GM19455 (cell line): Measurements from ENCODE around the gene FRK.
"Not testable (repeated sequence)": the region's sequence is repeated elsewhere in the genome, so short reads cannot be mapped to it uniquely, and the experiment has no call there.

Experiments used
- ATAC-seq: cut with Tn5 transposase; IDR thresholded peaks from one replicate; pipeline ENCODE4 v1.9.1; 2021; ENCODE audit not compliant: unreplicated experiment

Gene FRK

DNA sequence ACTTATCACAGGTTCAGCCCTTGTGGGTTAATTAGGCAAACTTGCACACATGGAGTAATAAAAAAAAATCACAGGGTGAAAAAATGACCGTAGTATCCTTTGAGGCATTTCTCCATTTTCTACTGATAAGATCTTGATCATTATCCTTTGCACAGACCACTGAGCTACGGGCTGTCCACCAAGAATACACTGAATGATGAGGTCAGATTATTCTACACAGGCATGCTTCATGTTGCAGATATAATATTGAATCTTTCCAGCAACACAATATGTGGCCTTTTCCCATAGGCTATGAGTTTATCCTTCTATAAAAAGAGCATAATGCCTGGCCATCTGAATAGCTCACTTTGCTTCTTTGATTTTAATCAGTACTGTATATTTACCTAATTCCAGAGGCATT, 168.9 kb downstream of the FRK start:
- no peak for ATAC-seq

DNA sequence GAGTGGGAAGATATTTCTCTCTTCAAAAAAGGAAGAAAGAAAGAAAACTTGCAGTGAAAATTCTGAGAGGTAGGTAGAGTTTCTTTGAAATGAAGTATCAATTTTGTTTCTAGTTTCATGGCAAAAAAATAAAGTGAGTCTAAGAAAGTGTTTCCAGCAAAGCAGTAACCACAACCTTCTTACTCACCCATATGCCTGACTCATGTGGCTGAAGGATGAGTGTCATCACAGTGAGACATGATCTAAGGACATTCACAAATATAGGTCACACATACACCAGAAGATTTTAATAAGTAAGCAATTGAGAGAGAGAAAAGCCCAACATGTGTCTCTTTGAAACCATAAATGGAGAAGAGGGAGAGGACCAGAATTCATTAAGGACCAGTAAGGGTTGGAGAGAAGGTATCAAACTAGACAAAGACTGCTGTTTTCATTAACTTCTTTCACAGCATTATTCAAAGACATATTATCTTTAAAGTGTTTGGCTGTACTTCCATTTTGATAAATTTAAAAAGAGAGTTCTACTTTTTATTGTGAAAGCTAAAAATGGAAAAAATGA, 169.5 kb downstream of the FRK start:
- ATAC-seq, result peak; percentile 98

DNA sequence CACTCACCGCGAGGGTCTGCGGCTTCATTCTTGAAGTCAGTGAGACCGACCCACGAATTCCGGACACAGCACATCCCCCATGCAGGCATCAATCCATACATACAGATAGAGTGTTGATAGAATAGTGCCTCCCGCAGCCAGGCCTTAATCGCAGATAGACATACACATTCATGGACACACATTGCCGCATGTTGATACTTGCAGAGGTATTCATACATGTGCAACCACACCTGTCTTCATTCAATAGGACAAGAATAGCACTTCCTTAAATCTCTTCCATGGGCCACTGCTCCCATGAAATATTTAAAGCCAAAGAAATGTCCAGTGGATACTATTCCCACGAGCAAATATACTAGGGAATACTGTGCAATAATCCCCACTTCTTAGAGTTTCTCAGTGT, 170.5 kb downstream of the FRK start:
- ATAC-seq, result no peak

- not testable (repeated sequence) for ATAC-seq
Observed at GRCh38 chr6:115888687-115889470, 171.8 kb downstream of the FRK start.

- ATAC-seq, result no peak
Observed at GRCh38 chr6:115887891-115888290, 172.8 kb downstream of the FRK start.

DNA sequence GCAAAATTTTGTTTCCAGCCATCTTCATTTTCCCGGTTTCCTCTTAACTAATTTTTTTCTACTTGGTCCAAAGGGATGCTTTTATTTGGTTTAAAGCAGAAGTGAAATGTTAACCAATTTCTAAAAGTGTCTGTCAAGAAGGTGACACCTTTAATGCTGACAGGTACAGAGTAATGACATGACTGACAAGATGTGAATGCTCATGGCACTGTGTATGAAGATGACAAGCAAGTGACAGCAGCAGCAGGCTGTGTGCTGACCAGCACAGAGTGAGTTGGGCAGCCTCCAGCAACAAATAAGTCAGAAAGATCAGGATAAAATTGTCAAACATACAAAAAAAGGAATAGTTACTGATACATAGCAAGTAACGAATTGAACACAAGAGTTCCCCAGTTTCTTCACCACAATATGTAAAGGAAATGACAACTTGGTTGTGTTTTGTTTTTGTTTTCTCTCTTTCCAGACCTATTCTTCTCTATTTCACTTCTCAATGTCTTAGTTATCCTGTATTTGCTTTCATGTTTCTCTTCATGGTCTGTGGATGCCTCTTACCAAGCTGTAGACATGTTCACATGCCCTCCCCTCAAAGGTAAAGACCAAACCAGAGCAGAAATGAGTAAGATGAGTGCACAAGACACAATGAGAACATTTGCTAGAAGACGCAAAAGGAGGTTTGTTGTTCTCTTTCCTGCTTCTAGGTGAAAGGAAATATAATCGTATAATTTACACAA, 174.9 kb downstream of the FRK start:
- peak; percentile 47 for ATAC-seq

- no peak for ATAC-seq
Observed at GRCh38 chr6:115882771-115883170, 177.9 kb downstream of the FRK start.

- ATAC-seq, result no peak
Observed at GRCh38 chr6:115882174-115882573, 178.5 kb downstream of the FRK start.
